Stimulated activated CD4-positive, alpha-beta T cell treated with anti-CD3 and anti-CD28 coated beads, Interleukin-4, amount 100 ng/mL, for 1 hour (primary cell): ENCODE results near the gene TMEM238.

Experiments used
- DNase-seq: peaks from one replicate; pipeline ENCODE4 v3.0.0-alpha.2; 2020

TMEM238 gene

GRCh38 chr19:55376241-55376933 is 7.7 kb downstream of the TMEM238 start, which contains the start of gene TMEM190:
TSS of gene TMEM190 (plus strand) at chr19:55376826. CDS start at chr19:55376854, 28 bp downstream.
- DNase-seq = no peak

- DNase-seq = no peak
Measured at GRCh38 chr19:55373993-55374757, 9.9 kb downstream of the TMEM238 start.

- DNase-seq = no peak
Measured at GRCh38 chr19:55373306-55373992, 10.6 kb downstream of the TMEM238 start.

GRCh38 chr19:55372316-55373081 is 11.6 kb downstream of the TMEM238 start:
- DNase-seq = no peak

GRCh38 chr19:55370305-55370988 is 13.6 kb downstream of the TMEM238 start, which contains the start of gene IL11:
TSS of gene IL11 (minus strand) at chr19:55370463. CDS start at chr19:55370310, 153 bp downstream.
- no peak for DNase-seq

GRCh38 chr19:55369653-55370304 is 14.3 kb downstream of the TMEM238 start:
- DNase-seq = peak; percentile 41

GRCh38 chr19:55368701-55369563 is 15.2 kb downstream of the TMEM238 start:
- DNase-seq = peak; percentile 27

GRCh38 chr19:55368106-55368505 is 16.0 kb downstream of the TMEM238 start:
- DNase-seq = no peak

GRCh38 chr19:55366790-55367189 is 17.3 kb downstream of the TMEM238 start:
- DNase-seq = no peak

- DNase-seq = no peak
Measured at GRCh38 chr19:55365964-55366363, 18.1 kb downstream of the TMEM238 start.

- DNase-seq = no peak
Measured at GRCh38 chr19:55365245-55365644, 18.8 kb downstream of the TMEM238 start.

GRCh38 chr19:55362990-55363716 is 20.9 kb downstream of the TMEM238 start, which contains the start of gene GARIN5B:
TSS of gene GARIN5B (minus strand) at chr19:55363260. CDS start at chr19:55363066, 194 bp downstream.
- DNase-seq = no peak

GRCh38 chr19:55362174-55362989 is 21.7 kb downstream of the TMEM238 start:
- DNase-seq = no peak

GRCh38 chr19:55360902-55361301 is 23.2 kb downstream of the TMEM238 start:
- no peak for DNase-seq

GRCh38 chr19:55358943-55359908 is 24.9 kb downstream of the TMEM238 start:
- no peak for DNase-seq

- DNase-seq = no peak
Measured at GRCh38 chr19:55358493-55358892, 25.6 kb downstream of the TMEM238 start.

- no peak for DNase-seq
Measured at GRCh38 chr19:55355213-55355821, 28.8 kb downstream of the TMEM238 start.
